CD14-positive monocyte (primary cell): ENCODE measurements around the gene ETS1. TPM values are rescaled to one million over a fixed set of nuclear protein-coding genes. Genes with fewer than 3 reads are reported as not detected.
A peak's percentile ranks its signal among the peaks of the same experiment; 100 is the strongest.

Experiments
- DNase-seq, 3 donors: peaks; one replicate each; pipeline ENCODE4 v3.0.0-alpha.2; 2011 to 2022
- H2AFZ ChIP-seq: 2 replicates; pipeline ENCODE4 v1.6.0; 2012; ENCODE audit warnings: mild to moderate bottlenecking, low read depth, low read length, inconsistent platforms; ENCODE audit not compliant: insufficient read depth, poor library complexity, severe bottlenecking
- H3K27ac ChIP-seq, 2 donors: 1 replicate in 1 of 2; 2 replicates in 1 of 2; pipeline ENCODE4 v1.5.1; 2012 to 2013; ENCODE audit warnings: low read length in 2 of 2, control low read depth in 1 of 2, inconsistent platforms in 1 of 2, low read depth in 1 of 2, mild to moderate bottlenecking in 1 of 2
- H3K27me3 ChIP-seq, 2 donors: one replicate each; pipeline versions ENCODE4 v1.6.0 to v1.6.1; 2011 to 2013; ENCODE audit warnings: low read length in 2 of 2; ENCODE audit not compliant: control insufficient read depth in 2 of 2, insufficient read depth in 2 of 2
- H3K36me3 ChIP-seq, 2 donors: replicated peaks in 1 of 2; 1 replicate in 1 of 2; 2 replicates in 1 of 2; pipeline versions ENCODE4 v1.5.1 to v1.6.1; 2012 to 2013; ENCODE audit warnings: low read length in 2 of 2, control low read depth in 1 of 2, inconsistent platforms in 1 of 2, mild to moderate bottlenecking in 1 of 2; ENCODE audit not compliant: insufficient read depth in 2 of 2, control insufficient read depth in 1 of 2
- H3K4me1 ChIP-seq, 2 donors: 1 replicate in 1 of 2; 2 replicates in 1 of 2; pipeline versions ENCODE4 v1.5.1 to v1.6.1; 2012 to 2013; ENCODE audit warnings: low read length in 2 of 2, control low read depth in 1 of 2, inconsistent platforms in 1 of 2, mild to moderate bottlenecking in 1 of 2, moderate library complexity in 1 of 2; ENCODE audit not compliant: insufficient read depth in 2 of 2, control insufficient read depth in 1 of 2
- H3K4me2 ChIP-seq: replicated peaks from 2 replicates; pipeline ENCODE3; 2012; ENCODE audit warnings: low read length, moderate library complexity, mild to moderate bottlenecking; ENCODE audit not compliant: poor library complexity, severe bottlenecking; ENCODE audit errors: extremely low read depth
- H3K4me3 ChIP-seq, 3 experiments: fragments of 200-600 bp in 1 of 3; sonication (generic) in 1 of 3; replicated peaks in 1 of 3; 1 replicate in 2 of 3; 2 replicates in 1 of 3; pipeline ENCODE4 v1.5.1; 2011 to 2013; ENCODE audit warnings: low read length in 3 of 3, mild to moderate bottlenecking in 3 of 3, control low read depth in 2 of 3, low read depth in 2 of 3, inconsistent platforms in 1 of 3, moderate library complexity in 1 of 3
- H3K79me2 ChIP-seq: 2 replicates; pipeline ENCODE4 v1.6.0; 2012; ENCODE audit warnings: mild to moderate bottlenecking, control low read depth, inconsistent platforms, low read length, moderate library complexity; ENCODE audit not compliant: insufficient read depth
- H3K9ac ChIP-seq: 2 replicates; pipeline ENCODE4 v1.6.0; 2017; ENCODE audit warnings: low read length, mild to moderate bottlenecking; ENCODE audit not compliant: insufficient read depth, poor library complexity, severe bottlenecking
- H3K9me3 ChIP-seq, 2 donors: replicated peaks in 1 of 2; 1 replicate in 1 of 2; 2 replicates in 1 of 2; pipeline versions ENCODE4 v1.5.1 to v1.6.1; 2012 to 2013; ENCODE audit warnings: low read length in 2 of 2, control low read depth in 1 of 2; ENCODE audit not compliant: control insufficient read depth in 1 of 2, insufficient read depth in 1 of 2
- H4K20me1 ChIP-seq: 2 replicates; pipeline ENCODE4 v1.6.0; 2012; ENCODE audit warnings: mild to moderate bottlenecking, low read length, control low read depth, moderate library complexity; ENCODE audit not compliant: insufficient read depth
- H3K27ac Mint-ChIP-seq, 7 donors: one replicate each; pipeline ENCODE4 v1.8.0; 2020; ENCODE audit warnings: mild to moderate bottlenecking in 7 of 7, mixed read lengths in 7 of 7, moderate library complexity in 6 of 7, inconsistent platforms in 2 of 7
- H3K27me3 Mint-ChIP-seq, 3 donors: one replicate each; pipeline ENCODE4 v1.8.0; 2021 to 2022; ENCODE audit warnings: low read depth in 3 of 3, mild to moderate bottlenecking in 3 of 3, mixed read lengths in 3 of 3, moderate library complexity in 3 of 3, inconsistent platforms in 1 of 3
- H3K36me3 Mint-ChIP-seq, 2 donors: one replicate each; pipeline ENCODE4 v1.8.0; 2020; ENCODE audit warnings: mixed read lengths in 2 of 2, inconsistent platforms in 1 of 2, mild to moderate bottlenecking in 1 of 2
- H3K4me1 Mint-ChIP-seq: one replicate; pipeline ENCODE4 v1.8.0; 2020; ENCODE audit warnings: mild to moderate bottlenecking, mixed read lengths
- H3K4me3 Mint-ChIP-seq, 2 donors: one replicate each; pipeline ENCODE4 v1.8.0; 2020; ENCODE audit warnings: mild to moderate bottlenecking in 2 of 2, mixed read lengths in 2 of 2, moderate library complexity in 1 of 2
- H3K9me3 Mint-ChIP-seq, 7 donors: one replicate each; pipeline ENCODE4 v1.8.0; 2020 to 2022; ENCODE audit warnings: mixed read lengths in 7 of 7, mild to moderate bottlenecking in 6 of 7, moderate library complexity in 6 of 7, inconsistent platforms in 2 of 7
- WGBS: methylation state at CpG from one replicate; pipeline ENCODE4 v1.1.5; 2013; ENCODE audit warnings: missing lambda C conversion rate; ENCODE audit not compliant: insufficient coverage; 5-methylcytosine and 5-hydroxymethylcytosine counted together
- intact Hi-C, 2 donors: fragments of 100-400 bp; cut with micrococcal nuclease; formaldehyde crosslinking; loops; one replicate each; pipeline versions ENCODE4 v1.15.0 to v1.15.1; 2023
- polyA plus RNA-seq, 3 donors: library from polyadenylated mRNA; depleted of rRNA in 1 of 3; unstranded in 2 of 3; stranded (reverse) in 1 of 3; fragments of 300-500 nt in 2 of 3; fragments of >200 nt in 1 of 3; fragmentation: Illumina TruSeq in 2 of 3; gene quantifications; 1 replicate in 2 of 3; 2 replicates in 1 of 3; pipeline ENCODE4 v1.2.3, GENCODE V29; 2012 to 2021
- TF ChIP-seq, protein P1 (sequence below): fragments of 200-600 bp; IDR thresholded peaks from one replicate; pipeline ENCODE4 v1.8.0; 2022; ENCODE audit warnings: antibody characterized with exemption, mild to moderate bottlenecking

The ETS1 gene
- polyA plus RNA-seq, 3 donors, result 0.67 to 1.6 (median 1.6) TPM

- peak overlapping the region in 1 of 7 donors; percentile 64 for H3K27ac Mint-ChIP-seq
- no peaks in the 10 kb centered on the region for H3K79me2 ChIP-seq
- intact Hi-C loops, result no loop called here
- H3K9me3 ChIP-seq, result no peaks in the 10 kb centered on the region
- no peak for DNase-seq
- peak overlapping the region in 1 of 2 donors; percentile 66 for H3K4me3 Mint-ChIP-seq
- H3K4me2 ChIP-seq, result no peak overlapping the region
- H3K4me1 Mint-ChIP-seq, result peaks cover 30% of the 10 kb centered on the region
- H3K4me1 ChIP-seq, result peaks cover 6 to 7% of the 10 kb centered on the region in 2 donors
- TF ChIP-seq, protein P1, sequence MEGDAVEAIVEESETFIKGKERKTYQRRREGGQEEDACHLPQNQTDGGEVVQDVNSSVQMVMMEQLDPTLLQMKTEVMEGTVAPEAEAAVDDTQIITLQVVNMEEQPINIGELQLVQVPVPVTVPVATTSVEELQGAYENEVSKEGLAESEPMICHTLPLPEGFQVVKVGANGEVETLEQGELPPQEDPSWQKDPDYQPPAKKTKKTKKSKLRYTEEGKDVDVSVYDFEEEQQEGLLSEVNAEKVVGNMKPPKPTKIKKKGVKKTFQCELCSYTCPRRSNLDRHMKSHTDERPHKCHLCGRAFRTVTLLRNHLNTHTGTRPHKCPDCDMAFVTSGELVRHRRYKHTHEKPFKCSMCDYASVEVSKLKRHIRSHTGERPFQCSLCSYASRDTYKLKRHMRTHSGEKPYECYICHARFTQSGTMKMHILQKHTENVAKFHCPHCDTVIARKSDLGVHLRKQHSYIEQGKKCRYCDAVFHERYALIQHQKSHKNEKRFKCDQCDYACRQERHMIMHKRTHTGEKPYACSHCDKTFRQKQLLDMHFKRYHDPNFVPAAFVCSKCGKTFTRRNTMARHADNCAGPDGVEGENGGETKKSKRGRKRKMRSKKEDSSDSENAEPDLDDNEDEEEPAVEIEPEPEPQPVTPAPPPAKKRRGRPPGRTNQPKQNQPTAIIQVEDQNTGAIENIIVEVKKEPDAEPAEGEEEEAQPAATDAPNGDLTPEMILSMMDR, result no peak
- H3K4me3 ChIP-seq, result no peak overlapping the region
- no peak overlapping the region for H3K9ac ChIP-seq
- H3K27me3 ChIP-seq, result peaks cover 4 to 9% of the 10 kb centered on the region in 2 donors
- no peak overlapping the region for H3K27ac ChIP-seq
- no peaks in the 10 kb centered on the region for H4K20me1 ChIP-seq
- peaks cover 15 to 21% (median 20%) of the 10 kb centered on the region in 3 donors for H3K27me3 Mint-ChIP-seq
- H3K9me3 Mint-ChIP-seq, result peaks cover 0 to 6% (median 2%) of the 10 kb centered on the region in 7 donors
- H3K36me3 Mint-ChIP-seq, result peaks cover 0 to 8% of the 10 kb centered on the region in 2 donors
- 89% methylated on average over 14 of the region's 15 CpGs for WGBS
- H2AFZ ChIP-seq, result no peak overlapping the region
- H3K36me3 ChIP-seq, result no peaks in the 10 kb centered on the region
Measured at GRCh38 chr11:128506356-128506755, 81.0 kb downstream of the ETS1 start.

- Histone ChIP-seq H4K20me1 (no peaks in the 10 kb centered on the region), H3K4me3 (no peak overlapping the region), H3K36me3 (no peaks in the 10 kb centered on the region), H3K27ac (no peak overlapping the region), H2AFZ (no peak overlapping the region), H3K9me3 (no peaks in the 10 kb centered on the region), H3K27me3 (peaks cover 4 to 9% of the 10 kb centered on the region in 2 donors), H3K4me1 (peaks cover 6 to 7% of the 10 kb centered on the region in 2 donors), H3K9ac (no peak overlapping the region), H3K79me2 (no peaks in the 10 kb centered on the region), H3K4me2 (no peak overlapping the region)
- H3K27me3 Mint-ChIP-seq, result peaks cover 15 to 21% (median 21%) of the 10 kb centered on the region in 3 donors
- 87% methylated on average over 9 of the region's 12 CpGs for WGBS
- H3K27ac Mint-ChIP-seq, result peak overlapping the region in 1 of 7 donors; percentile 2
- TF ChIP-seq, protein P1, result no peak
- H3K36me3 Mint-ChIP-seq, result peaks cover 0 to 8% of the 10 kb centered on the region in 2 donors
- no peak for DNase-seq
- peaks cover 32% of the 10 kb centered on the region for H3K4me1 Mint-ChIP-seq
- intact Hi-C loops, result no loop called here
- no peak overlapping the region for H3K4me3 Mint-ChIP-seq
- peaks cover 0 to 6% (median 2%) of the 10 kb centered on the region in 7 donors for H3K9me3 Mint-ChIP-seq
Measured at GRCh38 chr11:128505449-128506065, 81.8 kb downstream of the ETS1 start.
